Retinal pigment epithelial cell (primary cell): ENCODE measurements around the gene POP5.

Experiments
- DNase-seq: peaks from one replicate; pipeline ENCODE4 v3.0.0-alpha.2; 2010; ENCODE audit warnings: low read depth
- H3K4me3 ChIP-seq: 2 replicates; pipeline ENCODE4 v1.5.1; 2011; ENCODE audit warnings: mild to moderate bottlenecking, low read length, control low read depth, moderate library complexity
- CTCF ChIP-seq: conservative IDR thresholded peaks from 2 replicates; pipeline ENCODE4 v1.5.1; 2011; ENCODE audit warnings: low read depth, low read length, control low read depth, inconsistent platforms

The POP5 gene

GRCh38 chr12:120596901-120597300, 15.7 kb upstream of the POP5 start:
- TF ChIP-seq CTCF, result no peak
- no peak for DNase-seq
- H3K4me3 ChIP-seq, result no peak overlapping the region

GRCh38 chr12:120592121-120593049, 11.2 kb upstream of the POP5 start:
- no peak overlapping the region for H3K4me3 ChIP-seq
- no peak for DNase-seq
- TF ChIP-seq CTCF, result no peak

DNA sequence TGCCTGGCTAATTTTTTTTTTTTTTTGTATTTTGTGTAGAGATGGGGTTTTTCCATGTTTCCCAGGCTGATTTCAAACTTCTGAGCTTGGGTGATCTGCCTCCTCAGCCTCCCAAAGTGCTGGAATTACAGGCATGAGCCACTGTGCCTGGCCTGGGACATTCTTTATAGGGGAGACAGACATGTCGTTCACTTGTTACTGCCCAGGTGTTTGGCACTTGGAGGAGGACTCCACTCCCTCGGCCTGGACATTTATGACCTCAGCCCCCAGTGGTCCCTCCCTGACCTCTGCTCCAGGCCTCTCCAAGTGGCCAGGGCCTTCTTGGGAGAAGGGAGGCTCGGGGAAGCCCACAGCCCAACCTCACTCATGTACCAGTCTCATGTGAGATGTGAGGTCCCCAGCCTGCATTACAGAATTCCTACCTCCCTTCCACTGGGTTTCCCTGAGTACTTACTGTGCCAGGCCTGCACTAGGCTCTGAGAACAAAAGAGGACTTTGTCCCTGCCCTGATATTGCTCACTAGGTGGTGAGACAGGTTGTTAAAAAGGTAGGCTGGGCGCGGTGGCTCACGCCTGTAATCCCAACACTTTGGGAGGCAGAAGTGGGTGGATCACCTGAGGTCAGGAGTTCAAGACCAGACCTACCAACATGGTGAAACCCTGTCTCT, 9.7 kb upstream of the POP5 start:
- no peak overlapping the region for H3K4me3 ChIP-seq
- DNase-seq, result no peak
- no peak for TF ChIP-seq CTCF

DNA sequence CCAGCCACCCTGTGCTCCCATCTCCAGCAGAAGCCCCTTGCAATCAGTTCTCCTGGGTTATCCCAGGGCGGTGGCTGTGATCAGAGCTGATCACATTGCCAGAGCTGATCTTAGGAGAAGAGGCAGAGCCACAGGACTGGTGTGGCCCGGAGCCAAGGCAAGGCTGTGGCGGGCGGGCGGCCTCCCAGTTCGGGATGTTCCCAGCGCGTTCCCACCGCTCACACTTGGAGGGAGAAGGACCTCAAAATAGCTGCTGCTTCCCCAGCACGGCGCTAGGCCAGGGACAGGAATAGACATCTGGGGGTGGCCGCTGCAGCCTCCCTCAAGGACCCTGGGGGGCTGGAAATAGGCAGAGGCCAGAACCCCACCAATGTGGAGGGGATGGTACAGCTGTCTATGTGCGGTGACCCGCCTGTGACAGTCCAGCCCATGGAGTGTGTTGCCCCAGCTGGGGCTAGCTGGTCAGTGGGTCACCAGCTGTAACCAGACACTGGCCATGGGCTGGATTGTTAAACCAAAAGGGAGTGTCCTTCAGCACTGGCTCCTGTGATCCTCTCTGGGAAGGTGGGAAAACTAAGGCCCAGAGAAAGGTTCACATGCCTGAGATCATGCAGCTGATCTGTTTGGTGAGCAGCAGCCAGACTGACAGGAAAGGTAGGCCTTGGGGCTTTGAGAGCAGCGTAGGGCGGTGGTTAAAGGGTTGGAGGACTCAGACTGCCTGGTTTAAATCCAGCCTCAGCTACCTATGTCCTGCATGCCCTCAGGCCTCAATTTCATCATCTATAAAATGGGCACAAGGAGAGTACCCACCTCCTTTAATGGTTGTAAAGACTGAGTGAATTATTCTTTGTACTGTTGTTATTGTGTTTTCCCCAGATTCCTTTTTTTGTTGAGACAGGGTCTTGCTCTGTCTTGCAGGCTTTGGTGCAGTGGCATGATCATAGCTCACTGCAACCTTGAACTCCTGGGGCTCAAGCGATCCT, 8.0 kb upstream of the POP5 start:
- no peak for DNase-seq
- no peak for TF ChIP-seq CTCF
- H3K4me3 ChIP-seq, result no peak overlapping the region

DNA sequence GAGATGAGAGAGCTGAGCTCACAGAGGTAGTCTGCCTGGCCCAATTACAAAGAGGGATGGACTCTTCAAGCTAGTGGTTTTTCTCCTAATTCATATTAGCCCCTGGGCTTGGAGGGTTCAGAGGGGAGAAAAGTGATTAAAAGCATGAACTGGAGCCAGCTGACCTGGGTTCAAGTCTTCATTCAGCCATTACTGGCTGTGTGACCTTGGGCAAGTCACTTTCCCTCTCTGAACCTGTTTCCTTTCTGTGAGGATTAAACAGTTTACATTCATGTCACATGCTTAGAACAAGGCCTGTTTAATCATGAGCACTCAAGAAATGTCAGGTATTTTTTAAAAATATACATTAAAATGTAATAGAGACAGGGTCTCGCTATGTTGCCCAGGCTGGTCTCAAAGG, 7.2 kb upstream of the POP5 start:
- TF ChIP-seq CTCF, result no peak

DNA sequence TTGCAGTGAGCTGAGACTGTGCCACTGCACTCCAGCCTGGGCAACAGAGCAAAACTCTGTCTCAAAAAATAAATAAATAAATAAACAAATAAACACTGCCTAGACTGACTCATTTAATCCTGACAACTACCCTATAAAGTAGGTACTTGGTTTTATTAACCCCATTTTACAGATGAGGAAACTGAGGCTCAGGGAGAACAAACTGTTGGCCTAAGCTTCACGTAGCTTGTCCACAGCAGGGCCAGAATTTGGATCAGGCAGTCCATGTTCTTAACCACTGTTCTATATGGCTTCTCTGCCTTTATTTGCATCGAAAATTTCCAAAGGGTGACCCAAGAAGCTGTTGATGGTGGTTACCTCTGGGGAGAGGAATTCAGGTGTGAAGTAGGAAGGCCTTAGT, 5.7 kb upstream of the POP5 start:
- TF ChIP-seq CTCF, result no peak
- DNase-seq, result no peak

More for the DNA sequence above, 7.2 kb upstream of the POP5 start:
- no peak for DNase-seq
- no peak overlapping the region for H3K4me3 ChIP-seq

More for the DNA sequence above, 5.7 kb upstream of the POP5 start:
- H3K4me3 ChIP-seq, result no peak overlapping the region
